ENCODE measurements around the gene GOLGA2.

DNA sequence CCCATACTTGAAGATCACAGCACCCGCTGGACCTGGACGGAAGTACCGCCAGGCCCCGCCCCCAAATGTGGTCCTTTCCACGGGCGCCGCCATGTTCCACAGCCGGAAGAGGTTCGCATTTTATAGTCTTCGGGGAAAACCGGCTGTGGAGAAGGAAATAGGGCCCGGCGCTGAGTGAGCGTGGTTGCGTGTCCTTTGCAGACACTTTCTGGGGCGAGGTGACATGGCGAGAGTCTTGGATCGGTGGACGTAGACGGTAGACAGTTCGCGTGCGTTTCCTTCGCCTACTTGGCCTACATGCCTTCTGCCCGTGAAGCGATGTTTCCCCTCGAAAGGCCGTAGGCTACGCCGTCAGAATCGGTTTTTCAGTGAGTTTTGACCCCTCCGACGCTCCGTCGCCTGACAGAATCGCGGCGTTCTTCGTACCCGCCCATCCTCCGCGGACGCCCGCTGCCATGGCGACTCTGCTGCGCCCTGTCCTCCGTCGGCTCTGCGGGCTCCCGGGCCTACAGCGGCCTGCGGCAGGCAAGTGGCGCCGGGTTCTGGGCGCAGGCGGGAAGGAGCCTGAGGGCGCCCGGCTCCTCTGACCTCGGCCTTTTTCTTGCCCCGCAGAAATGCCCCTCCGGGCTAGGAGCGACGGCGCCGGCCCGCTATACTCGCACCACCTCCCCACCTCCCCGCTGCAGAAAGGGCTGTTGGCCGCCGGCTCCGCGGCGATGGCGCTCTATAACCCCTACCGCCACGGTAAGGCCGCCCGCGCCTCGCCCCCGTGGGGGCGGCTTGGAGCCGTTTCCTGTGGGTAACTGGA is 46.8 kb upstream of the GOLGA2 start, which contains the start of the genes COQ4 and TRUB2:
- TF ChIP-seq, protein P1, sequence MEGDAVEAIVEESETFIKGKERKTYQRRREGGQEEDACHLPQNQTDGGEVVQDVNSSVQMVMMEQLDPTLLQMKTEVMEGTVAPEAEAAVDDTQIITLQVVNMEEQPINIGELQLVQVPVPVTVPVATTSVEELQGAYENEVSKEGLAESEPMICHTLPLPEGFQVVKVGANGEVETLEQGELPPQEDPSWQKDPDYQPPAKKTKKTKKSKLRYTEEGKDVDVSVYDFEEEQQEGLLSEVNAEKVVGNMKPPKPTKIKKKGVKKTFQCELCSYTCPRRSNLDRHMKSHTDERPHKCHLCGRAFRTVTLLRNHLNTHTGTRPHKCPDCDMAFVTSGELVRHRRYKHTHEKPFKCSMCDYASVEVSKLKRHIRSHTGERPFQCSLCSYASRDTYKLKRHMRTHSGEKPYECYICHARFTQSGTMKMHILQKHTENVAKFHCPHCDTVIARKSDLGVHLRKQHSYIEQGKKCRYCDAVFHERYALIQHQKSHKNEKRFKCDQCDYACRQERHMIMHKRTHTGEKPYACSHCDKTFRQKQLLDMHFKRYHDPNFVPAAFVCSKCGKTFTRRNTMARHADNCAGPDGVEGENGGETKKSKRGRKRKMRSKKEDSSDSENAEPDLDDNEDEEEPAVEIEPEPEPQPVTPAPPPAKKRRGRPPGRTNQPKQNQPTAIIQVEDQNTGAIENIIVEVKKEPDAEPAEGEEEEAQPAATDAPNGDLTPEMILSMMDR (conservative IDR thresholded peaks at IDR 0.05): no peak
- TF ChIP-seq EZH2 (IDR thresholded peaks at IDR 0.05; ENCODE audit: low read depth): no peak

Data from PC-9 (cell line).